ENCODE results near the gene NGLY1. TPM values are rescaled to one million over a fixed set of nuclear protein-coding genes. Genes with fewer than 3 reads are reported as not detected.

NGLY1 gene
- total RNA-seq, 2 experiments from 2014 or later: 46.0 to 46.2 TPM

- no peak overlapping the region for H3K27ac Mint-ChIP-seq
- Histone ChIP-seq H3K4me3 (ENCODE audit: low read length) (no peak overlapping the region), H3K9me3 (ENCODE audit: control insufficient read depth in 1 of 2, insufficient read depth in 1 of 2, low read length in 2 of 2) (no peaks in the 10 kb centered on the region), H3K27me3 (ENCODE audit: control insufficient read depth in 1 of 2, insufficient read depth in 2 of 2, low read length in 2 of 2) (peaks cover 0 to 3% of the 10 kb centered on the region in 2 experiments), H3K27ac (ENCODE audit: low read depth in 1 of 2, low read length in 2 of 2) (no peak overlapping the region), H3K4me1 (ENCODE audit: insufficient read depth, low read length) (no peaks in the 10 kb centered on the region), H3K36me3 (ENCODE audit: insufficient read depth, low read length) (no peaks in the 10 kb centered on the region)
- CTCF ChIA-PET: no interaction called here
- no peaks in the 10 kb centered on the region for H3K9me3 Mint-ChIP-seq
- no peaks in the 10 kb centered on the region for H3K4me1 Mint-ChIP-seq (ENCODE audit: low read depth)
- H3K36me3 Mint-ChIP-seq (ENCODE audit: low read depth): no peaks in the 10 kb centered on the region
- ATAC-seq (ENCODE audit: poor library complexity) (no peak), DNase-seq (no peak)
- no peak for TF ChIP-seq CTCF (IDR thresholded peaks at IDR 0.05)
- POLR2A ChIA-PET: no interaction called here
- peaks cover 10% of the 10 kb centered on the region for H3K27me3 Mint-ChIP-seq
- intact Hi-C loops (cut with DNase I, micrococcal nuclease): no loop called here
- H3K4me3 Mint-ChIP-seq: no peak overlapping the region
Measured at GRCh38 chr3:25812644-25813043, 29.4 kb upstream of the NGLY1 start.

GRCh38 chr3:25804676-25805075 is 21.4 kb upstream of the NGLY1 start:
- ATAC-seq (ENCODE audit: poor library complexity) (no peak), DNase-seq (no peak)
- Mint-ChIP-seq H3K9me3 (no peaks in the 10 kb centered on the region), H3K36me3 (ENCODE audit: low read depth) (no peaks in the 10 kb centered on the region), H3K27ac (no peak overlapping the region), H3K27me3 (peaks cover 11% of the 10 kb centered on the region), H3K4me1 (ENCODE audit: low read depth) (no peaks in the 10 kb centered on the region), H3K4me3 (no peak overlapping the region)
- POLR2A ChIA-PET: no interaction called here
- H3K4me1 ChIP-seq (ENCODE audit: insufficient read depth, low read length): no peaks in the 10 kb centered on the region
- TF ChIP-seq CTCF (IDR thresholded peaks at IDR 0.05): no peak
- no peak overlapping the region for H3K27ac ChIP-seq (ENCODE audit: low read depth in 1 of 2, low read length in 2 of 2)
- H3K4me3 ChIP-seq (ENCODE audit: low read length): no peak overlapping the region
- no peaks in the 10 kb centered on the region for H3K36me3 ChIP-seq (ENCODE audit: insufficient read depth, low read length)
- CTCF ChIA-PET: no interaction called here
- intact Hi-C loops (cut with DNase I, micrococcal nuclease): no loop called here
- H3K27me3 ChIP-seq (ENCODE audit: control insufficient read depth in 1 of 2, insufficient read depth in 2 of 2, low read length in 2 of 2): peaks cover 0 to 3% of the 10 kb centered on the region in 2 experiments
- no peaks in the 10 kb centered on the region for H3K9me3 ChIP-seq (ENCODE audit: control insufficient read depth in 1 of 2, insufficient read depth in 1 of 2, low read length in 2 of 2)

- no peaks in the 10 kb centered on the region for H3K9me3 Mint-ChIP-seq
- H3K4me1 ChIP-seq (ENCODE audit: insufficient read depth, low read length): no peaks in the 10 kb centered on the region
- H3K27me3 ChIP-seq (ENCODE audit: control insufficient read depth in 1 of 2, insufficient read depth in 2 of 2, low read length in 2 of 2): peaks cover 0 to 3% of the 10 kb centered on the region in 2 experiments
- H3K9me3 ChIP-seq (ENCODE audit: control insufficient read depth in 1 of 2, insufficient read depth in 1 of 2, low read length in 2 of 2): no peaks in the 10 kb centered on the region
- ChIA-PET POLR2A (no interaction called here), CTCF (interaction anchor here (0.5 kb wide), 1 partner anchor 240 kb away, joined by 3 read pairs; no protein-coding TSS in a partner anchor)
- no peak for DNase-seq
- H3K27ac Mint-ChIP-seq: no peak overlapping the region
- no peak overlapping the region for H3K4me3 ChIP-seq (ENCODE audit: low read length)
- no peak overlapping the region for H3K4me3 Mint-ChIP-seq
- H3K27ac ChIP-seq (ENCODE audit: low read depth in 1 of 2, low read length in 2 of 2): no peak overlapping the region
- intact Hi-C loops (cut with DNase I, micrococcal nuclease): no loop called here
- no peaks in the 10 kb centered on the region for H3K4me1 Mint-ChIP-seq (ENCODE audit: low read depth)
- no peak for TF ChIP-seq CTCF (IDR thresholded peaks at IDR 0.05)
- H3K36me3 Mint-ChIP-seq (ENCODE audit: low read depth): no peaks in the 10 kb centered on the region
- ATAC-seq (ENCODE audit: poor library complexity): no peak
- H3K27me3 Mint-ChIP-seq: peaks cover 5% of the 10 kb centered on the region
- no peaks in the 10 kb centered on the region for H3K36me3 ChIP-seq (ENCODE audit: insufficient read depth, low read length)
Measured at GRCh38 chr3:25803833-25804232, 20.6 kb upstream of the NGLY1 start.

Measured in CD4-positive, alpha-beta T cell (primary cell).